KOPT-K1 (cell line): ENCODE data around the gene CSNK1D.
A peak's percentile ranks its signal among the peaks of the same experiment; 100 is the strongest.

Source experiments
- H3K27ac ChIP-seq: fragments of 200-600 bp; sonication (generic); 2 replicates; pipeline ENCODE4 v1.5.1; 2016; ENCODE audit warnings: antibody characterized with exemption, mild to moderate bottlenecking, low read depth, low read length; ENCODE audit not compliant: poor library complexity, severe bottlenecking
- H3K36me3 ChIP-seq: fragments of 200-600 bp; sonication (generic); 2 replicates; pipeline ENCODE4 v1.5.1; 2017; ENCODE audit warnings: antibody characterized with exemption, mild to moderate bottlenecking, low read length, moderate library complexity; ENCODE audit not compliant: insufficient read depth
- H3K9me3 ChIP-seq: fragments of 200-600 bp; sonication (generic); 2 replicates; pipeline ENCODE4 v1.5.1; 2017; ENCODE audit warnings: antibody characterized with exemption, low read length, mild to moderate bottlenecking; ENCODE audit not compliant: insufficient read depth, poor library complexity, severe bottlenecking

Gene CSNK1D

DNA sequence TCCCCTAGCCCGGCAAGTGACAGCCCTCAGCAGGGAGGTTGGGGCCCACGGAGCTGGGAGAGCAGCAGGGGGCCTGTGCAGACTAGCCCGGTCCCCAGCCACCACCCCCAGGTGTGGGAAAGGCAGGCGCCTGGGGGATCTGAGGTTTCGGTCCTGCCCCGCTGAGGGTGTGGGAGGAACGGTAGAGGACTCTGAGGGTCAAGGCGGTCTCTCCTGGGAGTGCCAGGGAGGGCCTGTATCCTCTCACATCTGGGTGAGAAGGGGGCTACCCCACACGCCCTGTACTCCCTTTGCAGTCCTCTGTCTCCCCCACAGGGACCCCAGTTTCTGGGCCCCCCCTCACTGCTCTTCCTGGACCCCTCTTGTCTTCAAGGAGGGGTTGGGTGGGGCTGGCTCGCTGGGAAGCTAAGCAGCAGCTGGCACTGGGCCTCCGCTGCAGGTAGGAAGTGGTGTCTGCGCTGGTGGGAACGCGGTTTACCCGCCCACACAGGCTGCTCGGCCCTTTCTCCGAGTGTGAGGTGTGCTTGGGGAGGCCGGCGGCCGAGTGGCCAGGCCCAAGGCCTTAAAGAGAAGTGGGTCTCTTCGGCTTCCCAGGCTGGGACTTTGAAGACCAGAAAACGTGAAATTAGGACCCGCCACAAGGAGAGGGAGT lies 28.5 kb upstream of the CSNK1D start:
- Histone ChIP-seq H3K36me3 (no peaks in the 10 kb centered on the region), H3K9me3 (no peaks in the 10 kb centered on the region), H3K27ac (peak overlapping the region; percentile 80)

DNA sequence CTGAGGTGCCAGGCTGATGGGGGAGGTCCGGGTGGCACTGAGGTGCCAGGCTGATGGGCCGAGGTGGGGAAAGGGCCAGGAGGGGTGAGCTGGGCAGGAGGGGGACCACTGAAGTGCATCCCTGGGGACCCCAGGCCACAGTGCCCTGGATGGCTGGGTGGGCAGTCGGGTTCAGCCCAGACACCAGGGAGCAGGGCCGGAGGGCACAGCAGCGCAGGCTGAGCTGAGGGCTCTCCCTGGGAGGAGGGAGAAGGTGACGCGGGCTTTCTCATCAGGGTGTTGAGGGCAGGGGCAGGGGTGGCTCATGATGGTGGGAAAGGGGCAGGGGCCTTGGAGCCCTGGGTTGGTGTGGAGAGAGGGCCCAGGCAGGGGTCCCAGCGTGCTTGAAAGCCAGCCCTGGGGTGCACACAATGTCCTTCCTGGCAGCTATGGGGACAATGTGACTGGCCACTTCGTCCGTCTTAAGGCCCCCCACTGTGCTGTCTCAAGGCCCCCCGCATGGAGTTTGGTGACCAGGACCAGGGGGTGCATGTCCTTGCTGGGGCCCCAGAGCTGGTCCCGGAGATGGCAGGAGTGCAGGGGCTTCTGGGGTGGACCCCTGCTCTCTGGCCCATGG lies 27.9 kb upstream of the CSNK1D start:
- Histone ChIP-seq H3K27ac (peak overlapping the region; percentile 80), H3K36me3 (no peaks in the 10 kb centered on the region)

DNA sequence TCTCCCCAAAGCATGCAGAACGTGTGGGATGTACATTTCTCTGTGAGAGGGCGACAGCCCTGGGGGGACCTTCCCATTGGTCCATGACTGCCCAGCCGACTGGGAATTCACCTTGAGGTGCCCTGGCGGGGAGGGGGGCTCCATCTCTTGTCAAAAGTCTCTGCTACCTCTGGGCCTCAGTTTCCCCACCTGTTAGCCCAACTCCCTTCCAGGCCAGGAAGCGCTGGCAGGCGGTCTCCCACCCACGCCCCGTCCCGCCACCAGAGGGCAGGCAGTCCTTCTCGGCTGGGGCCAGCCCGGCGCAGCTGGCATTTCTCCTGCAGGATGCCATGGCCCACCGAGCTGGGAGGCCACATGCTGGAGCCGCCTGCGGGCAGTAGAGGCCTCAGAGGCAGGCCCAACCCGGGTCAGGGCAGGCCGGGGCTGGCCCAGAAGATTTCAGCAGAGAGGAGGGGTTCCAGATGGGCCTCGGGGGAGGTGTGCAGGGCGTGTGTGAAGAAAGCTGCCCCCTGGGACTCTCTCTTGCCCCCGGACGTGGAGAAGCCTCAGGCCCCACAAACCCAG lies 27.3 kb upstream of the CSNK1D start:
- Histone ChIP-seq H3K36me3 (no peaks in the 10 kb centered on the region), H3K9me3 (no peaks in the 10 kb centered on the region), H3K27ac (peak overlapping the region; percentile 91)

More for the DNA sequence above, 27.9 kb upstream of the CSNK1D start:
- H3K9me3 ChIP-seq, result no peaks in the 10 kb centered on the region

DNA sequence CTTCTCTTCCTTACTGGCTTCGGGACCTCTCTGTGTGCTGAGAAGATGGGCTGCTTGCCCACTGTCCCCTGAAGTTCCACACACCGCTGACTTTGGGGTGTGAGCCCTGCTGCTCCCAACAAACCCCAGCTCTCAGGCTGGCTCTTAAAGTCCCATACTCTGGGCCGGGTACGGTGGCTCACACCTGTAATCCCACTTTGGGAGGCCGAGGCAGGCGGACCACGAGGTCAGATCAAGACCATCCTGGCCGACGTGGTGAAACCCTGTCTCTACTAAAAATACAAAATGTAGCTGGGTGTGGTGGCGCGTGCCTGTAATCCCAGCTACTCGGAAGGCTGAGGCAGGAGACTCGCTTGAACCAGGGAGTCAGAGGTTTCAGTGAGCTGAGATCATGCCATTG lies 26.7 kb upstream of the CSNK1D start:
- H3K9me3 ChIP-seq, result no peaks in the 10 kb centered on the region
- H3K36me3 ChIP-seq, result no peaks in the 10 kb centered on the region
- H3K27ac ChIP-seq, result peak overlapping the region; percentile 91

DNA sequence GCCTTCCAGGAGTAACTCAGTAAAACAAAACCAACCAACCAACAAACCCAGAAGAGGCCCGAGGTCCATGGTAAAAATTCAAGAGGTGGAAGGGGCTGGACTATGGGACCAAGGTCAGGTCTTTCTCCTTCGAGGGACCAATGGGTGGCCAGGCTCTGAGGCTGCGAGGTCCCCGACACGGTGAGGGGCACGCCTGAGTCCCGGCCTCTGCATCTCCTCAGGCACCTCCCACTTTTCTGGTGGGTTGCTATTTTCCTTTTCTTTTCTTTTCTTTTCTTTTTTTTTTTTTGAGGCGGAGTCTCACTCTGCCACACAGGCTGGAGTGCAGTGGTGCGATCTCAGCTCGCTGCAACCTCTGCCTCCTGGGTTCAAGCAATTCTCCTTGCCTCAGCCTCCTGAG lies 26.0 kb upstream of the CSNK1D start:
- Histone ChIP-seq H3K9me3 (no peaks in the 10 kb centered on the region), H3K27ac (peak overlapping the region; percentile 91), H3K36me3 (no peaks in the 10 kb centered on the region)

DNA sequence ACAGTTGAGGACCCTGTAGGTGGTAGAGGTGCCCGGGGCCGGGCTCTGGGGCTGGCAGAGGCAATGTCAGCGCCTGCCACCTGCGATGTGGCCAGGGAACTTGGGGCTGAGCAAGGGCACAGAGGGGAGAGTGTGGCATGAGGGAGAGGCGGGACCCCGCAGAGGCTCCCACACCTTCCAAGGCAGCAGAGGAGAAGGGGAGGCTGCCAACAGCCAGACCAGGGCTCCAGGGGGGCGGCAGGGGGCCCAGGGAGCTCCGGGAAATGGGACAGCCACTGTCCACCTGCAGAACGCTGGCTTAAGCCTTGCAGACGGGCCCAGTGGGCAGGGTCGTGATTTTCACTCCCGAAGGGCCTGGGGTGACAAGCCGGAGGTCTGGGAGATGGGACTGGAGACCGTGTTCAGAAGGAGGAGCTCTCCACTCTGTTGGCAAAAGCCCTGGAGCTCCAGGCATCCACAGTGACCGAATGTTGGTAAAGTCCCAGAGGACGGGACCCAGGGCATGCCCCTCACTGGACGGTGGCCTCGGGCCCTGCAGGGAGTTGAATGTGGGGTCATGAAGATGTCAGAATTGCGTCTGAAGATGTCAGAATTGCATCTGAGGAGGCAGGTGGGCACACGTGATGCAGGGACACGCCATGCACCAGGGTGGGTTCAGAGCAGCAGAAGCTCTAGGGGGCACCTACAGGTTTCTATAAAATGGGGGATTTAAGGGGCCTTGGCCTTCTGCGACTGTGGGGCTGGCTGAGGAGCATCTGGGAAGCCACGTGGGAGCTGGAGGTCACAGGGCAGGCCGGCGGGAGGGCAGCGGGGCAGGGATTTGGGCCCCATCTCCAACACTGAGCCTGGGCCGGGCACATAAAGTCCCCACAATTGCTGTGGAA lies 25.3 kb upstream of the CSNK1D start:
- H3K9me3 ChIP-seq, result no peaks in the 10 kb centered on the region
- H3K36me3 ChIP-seq, result no peaks in the 10 kb centered on the region
- peak overlapping the region; percentile 91 for H3K27ac ChIP-seq

DNA sequence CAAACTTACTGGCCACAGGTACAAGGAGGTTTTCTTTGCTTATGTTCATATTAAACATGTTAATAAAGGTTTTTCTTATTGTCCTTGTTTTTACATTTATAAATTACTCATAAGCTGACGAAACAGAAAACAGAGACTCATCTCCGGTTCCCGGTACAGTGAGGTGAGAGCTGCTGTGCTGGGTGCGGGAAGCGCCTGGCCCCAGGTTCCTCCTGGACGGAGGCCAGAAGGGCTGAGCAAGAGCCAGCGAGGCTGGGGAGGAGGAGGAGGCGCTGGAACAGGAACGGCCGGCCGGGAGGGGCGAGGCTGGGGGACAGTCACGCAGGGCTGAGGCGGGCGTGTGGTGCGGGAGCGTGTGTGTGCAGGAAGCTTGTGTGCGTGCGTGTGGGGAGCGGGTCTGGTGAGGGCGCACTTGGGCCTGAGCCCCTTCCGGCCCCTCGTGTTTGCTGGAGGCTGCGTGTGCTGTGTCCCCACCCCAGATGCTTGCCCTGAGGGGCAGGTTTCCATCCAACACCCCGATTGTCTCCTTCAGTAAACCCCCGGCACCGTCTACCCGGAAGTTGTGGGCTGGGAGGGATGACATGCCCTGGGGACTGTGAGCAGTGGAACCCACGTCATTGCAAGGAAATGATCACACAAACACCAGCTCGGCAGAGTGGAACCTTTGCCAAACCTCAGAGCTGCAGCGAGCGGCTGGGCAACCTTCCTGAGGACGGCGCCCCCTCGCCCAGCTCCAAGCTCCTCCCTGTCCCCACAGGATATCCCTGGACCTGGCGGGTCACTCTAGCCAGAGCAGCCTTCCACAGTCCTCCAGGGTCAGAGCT lies 24.4 kb upstream of the CSNK1D start:
- Histone ChIP-seq H3K27ac (peak overlapping the region; percentile 91), H3K36me3 (no peaks in the 10 kb centered on the region), H3K9me3 (no peaks in the 10 kb centered on the region)

DNA sequence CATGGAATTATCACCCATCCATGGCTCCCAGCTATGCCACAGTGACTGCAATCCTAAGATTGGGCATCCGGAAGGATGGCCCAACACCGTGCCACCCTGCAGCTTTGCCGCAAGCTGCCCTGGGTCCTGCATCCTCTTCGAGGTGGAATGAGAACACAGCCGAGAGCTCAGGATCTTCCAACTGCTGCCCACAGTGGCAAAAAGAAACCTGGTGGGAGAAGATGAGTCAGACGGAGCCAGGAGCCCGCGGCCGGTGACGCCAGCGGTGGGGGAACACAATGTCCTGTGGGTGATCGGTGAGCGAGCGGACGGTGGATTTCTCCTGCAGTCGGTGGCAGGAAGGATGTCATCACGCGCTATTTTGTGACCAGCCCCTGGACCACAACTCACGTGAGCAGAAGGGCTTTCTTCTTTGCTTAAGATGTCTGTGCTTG lies 23.8 kb upstream of the CSNK1D start:
- Histone ChIP-seq H3K9me3 (no peaks in the 10 kb centered on the region), H3K36me3 (no peaks in the 10 kb centered on the region), H3K27ac (peak overlapping the region; percentile 91)

DNA sequence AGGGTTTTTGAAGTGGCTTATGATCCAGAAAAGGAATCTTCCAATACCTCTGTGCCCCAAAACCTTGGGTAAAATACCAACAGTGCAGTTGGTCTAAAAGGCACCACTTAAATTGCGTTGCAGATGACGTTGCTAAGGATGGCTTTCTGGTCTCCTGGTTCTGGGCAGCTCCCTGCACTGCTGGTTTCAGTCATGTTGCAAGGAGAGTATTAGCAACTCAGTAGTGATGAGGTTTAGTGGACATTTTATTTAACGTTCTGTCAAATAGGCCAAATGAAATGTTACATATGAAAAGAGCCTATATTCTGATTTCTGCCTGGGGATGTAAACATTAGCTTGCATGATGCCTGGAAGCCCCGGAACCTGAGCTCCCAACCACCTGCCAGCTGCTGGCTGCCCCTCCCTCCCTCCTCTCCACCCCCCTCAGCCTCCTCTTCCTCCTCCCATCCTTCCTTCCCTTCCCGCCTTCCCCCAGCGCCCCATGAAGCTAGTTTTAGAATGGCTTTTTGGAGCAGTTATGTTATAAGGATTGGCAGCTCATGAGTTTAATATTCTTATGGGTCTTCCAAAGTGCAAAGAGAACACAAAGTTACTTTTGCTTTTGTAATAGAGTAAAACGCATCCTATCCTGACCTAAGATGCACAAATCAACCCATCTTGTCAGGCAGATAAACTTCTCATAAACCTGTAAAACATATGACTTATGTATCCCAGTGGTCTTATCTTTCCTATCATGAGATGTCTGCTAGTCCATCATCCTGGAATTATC lies 23.2 kb upstream of the CSNK1D start:
- H3K9me3 ChIP-seq, result no peaks in the 10 kb centered on the region
- peak overlapping the region; percentile 91 for H3K27ac ChIP-seq
- no peaks in the 10 kb centered on the region for H3K36me3 ChIP-seq

DNA sequence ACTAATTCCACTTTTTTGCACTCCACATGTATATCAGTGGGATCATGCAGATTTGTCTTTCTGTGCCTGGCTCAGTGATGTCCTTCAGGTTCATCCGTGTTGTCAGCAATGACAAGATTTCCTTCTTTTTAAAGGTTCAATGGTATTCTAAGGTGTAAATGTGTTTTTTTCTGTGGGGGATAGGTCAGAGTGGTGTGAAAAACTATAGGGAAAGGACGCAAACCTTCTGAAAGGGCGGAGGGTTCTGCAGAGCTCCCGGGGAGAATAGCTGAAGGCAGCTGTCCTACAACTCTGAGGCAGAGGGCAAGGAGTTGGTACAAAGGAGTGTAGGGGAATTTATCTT lies 21.9 kb upstream of the CSNK1D start:
- Histone ChIP-seq H3K36me3 (no peaks in the 10 kb centered on the region), H3K27ac (no peak overlapping the region), H3K9me3 (no peaks in the 10 kb centered on the region)

DNA sequence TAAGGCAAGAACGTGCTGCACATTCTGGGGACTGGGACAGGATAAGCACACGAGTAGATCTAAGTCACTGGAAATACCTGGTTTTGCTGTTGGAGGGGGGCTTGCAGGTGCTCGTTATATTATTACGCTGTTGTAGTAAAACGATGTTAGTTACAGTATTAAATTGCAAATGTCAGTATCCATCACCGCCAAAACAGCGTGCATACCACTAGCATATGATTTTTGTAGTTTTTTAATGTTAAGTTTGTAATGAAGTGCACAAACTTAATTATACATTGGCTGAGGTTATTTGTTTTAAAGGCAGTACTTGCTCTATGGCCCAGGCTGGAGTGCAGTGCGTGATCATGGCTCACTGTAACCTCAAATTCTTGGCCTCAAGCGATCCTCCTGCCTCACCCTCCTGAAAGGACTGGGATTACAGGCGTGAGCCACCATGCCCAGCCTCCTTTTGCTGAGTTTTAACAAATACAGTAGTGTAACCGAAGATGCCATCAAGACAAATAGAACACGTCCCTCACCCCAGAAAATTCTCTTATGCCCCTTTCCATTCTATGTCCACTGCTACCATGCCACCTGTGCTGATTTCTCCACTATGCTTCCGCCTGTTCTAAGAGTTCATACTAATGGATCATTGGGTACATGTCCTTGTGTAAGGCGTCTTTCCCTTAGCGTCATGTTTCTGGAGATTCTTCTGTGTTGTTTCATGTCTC lies 20.7 kb upstream of the CSNK1D start:
- Histone ChIP-seq H3K36me3 (no peaks in the 10 kb centered on the region), H3K9me3 (no peaks in the 10 kb centered on the region), H3K27ac (peak overlapping the region; percentile 59)

DNA sequence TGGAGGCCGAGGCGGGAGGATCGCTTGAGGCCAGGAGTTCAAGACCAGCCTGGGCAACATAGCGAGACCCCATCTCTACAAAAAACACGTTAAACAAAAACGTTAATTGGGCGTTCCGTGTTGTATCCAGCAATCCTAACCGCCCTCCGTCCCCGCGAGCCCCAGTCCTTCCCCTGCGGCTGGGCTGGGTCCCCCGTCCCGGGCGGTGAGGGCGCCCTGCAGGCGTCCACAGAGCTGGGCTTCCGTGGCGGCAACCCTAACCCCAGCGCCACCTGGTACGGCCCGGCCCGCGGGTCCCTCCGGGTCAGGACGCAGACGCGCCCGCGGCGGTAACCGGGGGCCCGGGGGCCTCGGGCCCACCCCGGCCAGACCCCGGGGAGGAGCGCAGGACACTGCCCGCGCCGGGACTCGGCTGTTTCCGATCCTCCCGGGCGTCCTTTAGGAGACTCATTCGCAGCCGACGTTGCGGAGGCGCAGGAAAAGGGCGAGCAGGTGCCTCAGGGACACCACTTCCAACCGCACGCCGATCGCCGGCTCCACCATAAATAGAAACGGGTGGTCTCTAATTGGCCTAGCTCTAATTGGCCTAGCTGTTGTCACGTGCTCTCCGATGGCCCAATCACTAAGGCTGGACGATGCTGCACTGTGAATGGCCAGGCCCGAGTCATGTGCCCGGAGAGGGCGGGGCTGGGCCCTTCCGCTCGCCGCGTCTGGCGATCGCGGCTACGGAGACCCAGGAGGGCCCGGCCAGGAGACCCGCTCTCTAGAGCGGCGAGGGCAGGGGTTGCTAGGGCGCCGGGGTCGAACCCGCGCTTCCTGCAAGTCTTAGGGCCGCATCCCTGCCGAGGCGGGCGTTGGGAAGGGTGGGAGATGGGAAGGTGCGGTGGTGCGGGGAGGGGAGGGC lies 19.0 kb upstream of the CSNK1D start:
- H3K27ac ChIP-seq, result peak overlapping the region; percentile 91
- no peaks in the 10 kb centered on the region for H3K36me3 ChIP-seq
- H3K9me3 ChIP-seq, result peaks cover 3% of the 10 kb centered on the region
